ENCODE results near the gene LIPE. TPM values are rescaled to one million over a fixed set of nuclear protein-coding genes. Genes with fewer than 3 reads are reported as not detected.

LIPE gene
- polyA plus RNA-seq, 1 donor from 2014 or later = 19.1 TPM

GRCh38 chr19:42353341-42354015, 73.7 kb downstream of the LIPE start:
- H3K9me3 ChIP-seq (ENCODE audit: low read length) = no peaks in the 10 kb centered on the region
- H3K27me3 ChIP-seq (ENCODE audit: insufficient read depth, low read depth, low read length) = no peaks in the 10 kb centered on the region
- H3K4me2 ChIP-seq (ENCODE audit: low read length) = peak overlapping the region; percentile 74
- H3F3A ChIP-seq (ENCODE audit: insufficient read depth, low read length, poor library complexity, severe bottlenecking) = no peaks in the 10 kb centered on the region
- peak overlapping the region; percentile 59 for H3K4me3 ChIP-seq (ENCODE audit: low read length)
- no peaks in the 10 kb centered on the region for H3K9me2 ChIP-seq (ENCODE audit: insufficient read depth, low read length)
- no peak overlapping the region for H2AFZ ChIP-seq (ENCODE audit: low read depth, low read length)
- no peaks in the 10 kb centered on the region for H3K79me2 ChIP-seq (replicated peaks; ENCODE audit: insufficient read depth, low read length)
- no peaks in the 10 kb centered on the region for H3K36me3 ChIP-seq (ENCODE audit: insufficient read depth, low read length)
- H4K20me1 ChIP-seq (ENCODE audit: insufficient read depth) = no peaks in the 10 kb centered on the region
- H3K27ac ChIP-seq (ENCODE audit: low read length) = peak overlapping the region; percentile 97
- H3K9ac ChIP-seq (ENCODE audit: low read length) = peak overlapping the region; percentile 69
- TF ChIP-seq POLR2AphosphoS5 (IDR thresholded peaks at IDR 0.05) (no peak), MXI1 (conservative IDR thresholded peaks at IDR 0.05; ENCODE audit: poor library complexity, severe bottlenecking) (no peak), TAF1 (IDR thresholded peaks at IDR 0.05; ENCODE audit: low read depth) (no peak), EP300 (conservative IDR thresholded peaks at IDR 0.05; ENCODE audit: poor library complexity, severe bottlenecking) (no peak), REST (IDR thresholded peaks at IDR 0.05; ENCODE audit: borderline replicate concordance) (no peak), SMC3 (conservative IDR thresholded peaks at IDR 0.05; ENCODE audit: poor library complexity) (no peak), RAD21 (conservative IDR thresholded peaks at IDR 0.05) (no peak), EZH2 (IDR thresholded peaks at IDR 0.05; ENCODE audit: borderline replicate concordance, insufficient read depth, low read length, poor library complexity, severe bottlenecking) (no peak), CTCF (IDR thresholded peaks at IDR 0.05; ENCODE audit: poor library complexity, severe bottlenecking) (no peak)

GRCh38 chr19:42352301-42353259, 74.6 kb downstream of the LIPE start:
- Histone ChIP-seq H3K4me3 (ENCODE audit: low read length) (peak overlapping the region; percentile 59), H4K20me1 (ENCODE audit: insufficient read depth) (no peaks in the 10 kb centered on the region), H3K9me2 (ENCODE audit: insufficient read depth, low read length) (no peaks in the 10 kb centered on the region), H2AFZ (ENCODE audit: low read depth, low read length) (no peak overlapping the region), H3K27me3 (ENCODE audit: insufficient read depth, low read depth, low read length) (no peaks in the 10 kb centered on the region), H3K9ac (ENCODE audit: low read length) (peak overlapping the region; percentile 76), H3F3A (ENCODE audit: insufficient read depth, low read length, poor library complexity, severe bottlenecking) (no peaks in the 10 kb centered on the region), H3K36me3 (ENCODE audit: insufficient read depth, low read length) (no peaks in the 10 kb centered on the region), H3K79me2 (replicated peaks; ENCODE audit: insufficient read depth, low read length) (no peaks in the 10 kb centered on the region), H3K4me2 (ENCODE audit: low read length) (peak overlapping the region; percentile 74), H3K9me3 (ENCODE audit: low read length) (no peaks in the 10 kb centered on the region), H3K27ac (ENCODE audit: low read length) (peak overlapping the region; percentile 97)
- TF ChIP-seq MXI1 (conservative IDR thresholded peaks at IDR 0.05; ENCODE audit: poor library complexity, severe bottlenecking) (peak; percentile 97), REST (IDR thresholded peaks at IDR 0.05; ENCODE audit: borderline replicate concordance) (no peak), EP300 (conservative IDR thresholded peaks at IDR 0.05; ENCODE audit: poor library complexity, severe bottlenecking) (peak; percentile 97), POLR2AphosphoS5 (IDR thresholded peaks at IDR 0.05) (peak; percentile 22), SMC3 (conservative IDR thresholded peaks at IDR 0.05; ENCODE audit: poor library complexity) (peak; percentile 59), RAD21 (conservative IDR thresholded peaks at IDR 0.05) (peak; percentile 18), CTCF (IDR thresholded peaks at IDR 0.05; ENCODE audit: poor library complexity, severe bottlenecking) (no peak), EZH2 (IDR thresholded peaks at IDR 0.05; ENCODE audit: borderline replicate concordance, insufficient read depth, low read length, poor library complexity, severe bottlenecking) (no peak), TAF1 (IDR thresholded peaks at IDR 0.05; ENCODE audit: low read depth) (peak; percentile 44)

All from neural cell (in vitro differentiated cells).